GM23338 (cell line): ENCODE results near the gene OR8I2. TPM values are rescaled to one million over a fixed set of nuclear protein-coding genes. Genes with fewer than 3 reads are reported as not detected.

Source experiments
- ATAC-seq: fragments of 200-7000 bp; cut with Tn5 transposase; 3 replicates; pipeline ENCODE4 v1.9.1; 2020
- DNase-seq: peaks from one replicate; pipeline ENCODE4 v3.0.0-alpha.2; 2015; ENCODE audit warnings: low spot score
- H2AFZ ChIP-seq: fragments of 200-600 bp; sonication (generic); 2 replicates; pipeline ENCODE4 v1.8.0; 2016; ENCODE audit warnings: antibody characterized with exemption, mild to moderate bottlenecking, moderate library complexity
- H3F3A ChIP-seq: fragments of 200-600 bp; sonication (generic); replicated peaks from 2 replicates; pipeline ENCODE4 v1.8.0; 2017; ENCODE audit warnings: antibody characterized with exemption, mixed run types, low read depth
- H3K27ac ChIP-seq: fragments of 200-600 bp; sonication (generic); 2 replicates; pipeline ENCODE4 v1.6.1; 2016; ENCODE audit warnings: low read depth
- H3K27me3 ChIP-seq: fragments of 200-600 bp; sonication (generic); 2 replicates; pipeline ENCODE4 v1.8.0; 2016; ENCODE audit warnings: mild to moderate bottlenecking, mixed run types, moderate library complexity; ENCODE audit not compliant: insufficient read depth
- H3K36me3 ChIP-seq: fragments of 200-600 bp; sonication (generic); 2 replicates; pipeline ENCODE4 v1.8.0; 2016; ENCODE audit warnings: mild to moderate bottlenecking; ENCODE audit not compliant: insufficient read depth
- H3K4me1 ChIP-seq: fragments of 200-600 bp; sonication (generic); 2 replicates; pipeline ENCODE4 v1.8.0; 2016; ENCODE audit warnings: mild to moderate bottlenecking, moderate library complexity; ENCODE audit not compliant: insufficient read depth
- H3K4me2 ChIP-seq: fragments of 200-600 bp; sonication (generic); 2 replicates; pipeline ENCODE4 v1.7.1; 2017; ENCODE audit warnings: mixed run types
- H3K4me3 ChIP-seq: fragments of 200-600 bp; sonication (generic); 2 replicates; pipeline ENCODE4 v1.6.1; 2016; ENCODE audit warnings: mixed run types
- H3K79me2 ChIP-seq: fragments of 200-600 bp; sonication (generic); replicated peaks from 2 replicates; pipeline ENCODE4 v1.8.0; 2017; ENCODE audit warnings: mild to moderate bottlenecking; ENCODE audit not compliant: insufficient read depth
- H3K9me2 ChIP-seq: fragments of 200-600 bp; sonication (generic); 2 replicates; pipeline ENCODE4 v1.8.0; 2017; ENCODE audit not compliant: insufficient read depth
- H4K20me1 ChIP-seq: fragments of 200-600 bp; sonication (generic); replicated peaks from 2 replicates; pipeline ENCODE4 v1.8.0; 2017; ENCODE audit warnings: mild to moderate bottlenecking; ENCODE audit not compliant: insufficient read depth
- H3K27ac Mint-ChIP-seq: 2 replicates; pipeline ENCODE4 v1.8.0; 2020; ENCODE audit warnings: inconsistent platforms, mild to moderate bottlenecking, moderate library complexity, mixed read lengths
- H3K27me3 Mint-ChIP-seq: 3 replicates; pipeline ENCODE4 v1.8.0; 2022; ENCODE audit warnings: low read depth, mild to moderate bottlenecking, moderate library complexity, mixed read lengths, inconsistent platforms; ENCODE audit not compliant: insufficient read depth, poor library complexity
- H3K36me3 Mint-ChIP-seq: 3 replicates; pipeline ENCODE4 v1.8.0; 2021; ENCODE audit warnings: low read depth, mild to moderate bottlenecking, inconsistent platforms, moderate library complexity, mixed read lengths
- H3K4me1 Mint-ChIP-seq: 3 replicates; pipeline ENCODE4 v1.8.0; 2020; ENCODE audit warnings: mild to moderate bottlenecking, inconsistent platforms, mixed read lengths
- H3K4me3 Mint-ChIP-seq: 3 replicates; pipeline ENCODE4 v1.8.0; 2021; ENCODE audit warnings: moderate library complexity, mild to moderate bottlenecking, inconsistent platforms, mixed read lengths
- H3K9me3 Mint-ChIP-seq: 3 replicates; pipeline ENCODE4 v1.8.0; 2020; ENCODE audit warnings: moderate library complexity, mild to moderate bottlenecking, inconsistent platforms, mixed read lengths
- CREB1 ChIP-seq: fragments of 250-450 bp; sonication (Bioruptor Pico); IDR thresholded peaks from 2 replicates; pipeline ENCODE4 v1.5.0; 2020; ENCODE audit warnings: low read depth, mild to moderate bottlenecking, moderate library complexity
- EZH2 ChIP-seq: fragments of 200-600 bp; sonication (generic); IDR thresholded peaks from one replicate; pipeline ENCODE4 v1.8.0; 2017; ENCODE audit warnings: antibody characterized with exemption, mild to moderate bottlenecking, low read depth; ENCODE audit not compliant: unreplicated experiment
- EZH2phosphoT487 ChIP-seq: fragments of 200-600 bp; sonication (generic); IDR thresholded peaks from one replicate; pipeline ENCODE4 v1.8.1; 2018; ENCODE audit warnings: antibody characterized with exemption; ENCODE audit not compliant: unreplicated experiment
- JUNB ChIP-seq: IDR thresholded peaks from one replicate; pipeline ENCODE4 v1.6.1; 2016; ENCODE audit warnings: antibody characterized with exemption; ENCODE audit not compliant: unreplicated experiment
- NANOG ChIP-seq: IDR thresholded peaks from 2 replicates; pipeline ENCODE4 v1.6.1; 2016; ENCODE audit warnings: antibody characterized with exemption, borderline replicate concordance
- POLR2AphosphoS5 ChIP-seq: IDR thresholded peaks from 2 replicates; pipeline ENCODE4 v1.6.1; 2016; ENCODE audit warnings: antibody characterized with exemption, low read depth
- REST ChIP-seq: IDR thresholded peaks from one replicate; pipeline ENCODE4 v1.6.1; 2018; ENCODE audit warnings: antibody characterized with exemption; ENCODE audit not compliant: unreplicated experiment
- STAT1 ChIP-seq: IDR thresholded peaks from one replicate; pipeline ENCODE4 v1.6.1; 2016; ENCODE audit warnings: antibody characterized with exemption; ENCODE audit not compliant: unreplicated experiment
- ZNF114 ChIP-seq: fragments of 250-450 bp; sonication (Bioruptor Pico); IDR thresholded peaks from 2 replicates; pipeline ENCODE4 v1.5.0; 2020; ENCODE audit warnings: mild to moderate bottlenecking, moderate library complexity
- ZNF331 ChIP-seq: fragments of 250-450 bp; sonication (Bioruptor Pico); IDR thresholded peaks from 2 replicates; pipeline ENCODE4 v1.5.0; 2020; ENCODE audit warnings: low read depth, mild to moderate bottlenecking, moderate library complexity
- ZNF462 ChIP-seq: fragments of 250-450 bp; sonication (Bioruptor Pico); IDR thresholded peaks from 2 replicates; pipeline ENCODE4 v1.5.0; 2020; ENCODE audit warnings: mild to moderate bottlenecking, moderate library complexity
- long read RNA-seq: library from polyadenylated mRNA; unstranded; transcript quantifications from one replicate; pipeline ENCODE4 v2.0.0, GENCODE V29; 2020; ENCODE audit not compliant: unreplicated experiment
- polyA plus RNA-seq: library from polyadenylated mRNA; unstranded; fragments of >200 nt; fragmentation: Nextera tagmentation; extraction: Ambion mirVana; gene quantifications from 2 replicates; pipeline ENCODE4 v1.2.1, GENCODE V29; 2016
- total RNA-seq: library from RNA; depleted of rRNA; stranded (reverse); fragments of >200 nt; shearing (Covaris generic); gene quantifications from 2 replicates; pipeline ENCODE4 v1.2.3, GENCODE V29; 2014; rRNA removed
- TF ChIP-seq, protein P1 (sequence below), 2 experiments: fragments of 200-600 bp in 1 of 2; sonication (generic) in 1 of 2; conservative IDR thresholded peaks; 2 replicates each; pipeline versions ENCODE4 v1.5.1 to v1.6.1; 2016 to 2017; ENCODE audit warnings: antibody characterized with exemption in 2 of 2, low read depth in 2 of 2, mild to moderate bottlenecking in 2 of 2, moderate library complexity in 1 of 2
- TF ChIP-seq, protein P2 (sequence below): IDR thresholded peaks from 2 replicates; pipeline ENCODE4 v1.6.1; 2016; ENCODE audit warnings: antibody characterized with exemption

The OR8I2 gene
- total RNA-seq (not detected in 2 replicates), polyA plus RNA-seq (not detected in 2 replicates)
- long read RNA-seq: 0 reads

DNA sequence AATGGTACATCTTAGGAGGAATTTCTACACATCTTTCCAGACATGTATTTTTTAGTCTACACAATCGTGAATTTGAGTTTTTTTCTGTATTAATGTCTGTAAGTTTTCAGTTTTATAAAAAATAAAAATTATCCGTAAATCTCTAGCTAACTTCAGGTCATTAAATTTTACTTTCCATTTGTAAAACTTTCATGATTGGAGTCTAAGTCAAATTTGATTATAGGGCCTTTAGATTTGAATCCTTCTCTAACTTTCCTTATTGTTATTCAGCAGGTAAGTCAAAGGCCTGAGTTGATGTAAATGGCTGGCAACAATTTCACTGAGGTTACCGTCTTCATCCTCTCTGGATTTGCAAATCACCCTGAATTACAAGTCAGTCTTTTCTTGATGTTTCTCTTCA, at the start of gene OR8I2:
Gene OR8I2 (plus strand): TSS at position 301 of the 400 bp plus-strand sequence. CDS start 0 bp downstream, at position 301.
- Histone ChIP-seq H3K27ac (no peak within 1 kb of the TSS), H2AFZ (no peak within 1 kb of the TSS), H3K4me3 (no peak within 1 kb of the TSS), H3K36me3 (no peaks in the 10 kb centered on the region), H3K4me1 (no peaks in the 10 kb centered on the region), H4K20me1 (no peaks in the 10 kb centered on the region), H3K4me2 (no peak within 1 kb of the TSS), H3K9me2 (no peaks in the 10 kb centered on the region), H3K27me3 (no peaks in the 10 kb centered on the region), H3F3A (no peaks in the 10 kb centered on the region), H3K79me2 (no peaks in the 10 kb centered on the region)
- Mint-ChIP-seq H3K4me3 (no peak within 1 kb of the TSS), H3K36me3 (no peaks in the 10 kb centered on the region), H3K27me3 (no peaks in the 10 kb centered on the region), H3K4me1 (no peaks in the 10 kb centered on the region), H3K27ac (no peak within 1 kb of the TSS; the same call in 1 of the 2 replicates), H3K9me3 (no peaks in the 10 kb centered on the region)
- no peak for ATAC-seq
- TF ChIP-seq, protein P1, sequence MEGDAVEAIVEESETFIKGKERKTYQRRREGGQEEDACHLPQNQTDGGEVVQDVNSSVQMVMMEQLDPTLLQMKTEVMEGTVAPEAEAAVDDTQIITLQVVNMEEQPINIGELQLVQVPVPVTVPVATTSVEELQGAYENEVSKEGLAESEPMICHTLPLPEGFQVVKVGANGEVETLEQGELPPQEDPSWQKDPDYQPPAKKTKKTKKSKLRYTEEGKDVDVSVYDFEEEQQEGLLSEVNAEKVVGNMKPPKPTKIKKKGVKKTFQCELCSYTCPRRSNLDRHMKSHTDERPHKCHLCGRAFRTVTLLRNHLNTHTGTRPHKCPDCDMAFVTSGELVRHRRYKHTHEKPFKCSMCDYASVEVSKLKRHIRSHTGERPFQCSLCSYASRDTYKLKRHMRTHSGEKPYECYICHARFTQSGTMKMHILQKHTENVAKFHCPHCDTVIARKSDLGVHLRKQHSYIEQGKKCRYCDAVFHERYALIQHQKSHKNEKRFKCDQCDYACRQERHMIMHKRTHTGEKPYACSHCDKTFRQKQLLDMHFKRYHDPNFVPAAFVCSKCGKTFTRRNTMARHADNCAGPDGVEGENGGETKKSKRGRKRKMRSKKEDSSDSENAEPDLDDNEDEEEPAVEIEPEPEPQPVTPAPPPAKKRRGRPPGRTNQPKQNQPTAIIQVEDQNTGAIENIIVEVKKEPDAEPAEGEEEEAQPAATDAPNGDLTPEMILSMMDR (conservative IDR thresholded peaks at IDR 0.05; ENCODE audit: low read depth in 2 of 2): no peak
- TF ChIP-seq CREB1 (CRISPR knock-in tag) (no peak), ZNF114 (CRISPR knock-in tag) (no peak), ZNF331 (CRISPR knock-in tag) (no peak), STAT1 (no peak), NANOG (no peak), EZH2 (no peak), JUNB (no peak), ZNF462 (CRISPR knock-in tag) (no peak), REST (no peak), POLR2AphosphoS5 (no peak), EZH2phosphoT487 (no peak)
- TF ChIP-seq, protein P2, sequence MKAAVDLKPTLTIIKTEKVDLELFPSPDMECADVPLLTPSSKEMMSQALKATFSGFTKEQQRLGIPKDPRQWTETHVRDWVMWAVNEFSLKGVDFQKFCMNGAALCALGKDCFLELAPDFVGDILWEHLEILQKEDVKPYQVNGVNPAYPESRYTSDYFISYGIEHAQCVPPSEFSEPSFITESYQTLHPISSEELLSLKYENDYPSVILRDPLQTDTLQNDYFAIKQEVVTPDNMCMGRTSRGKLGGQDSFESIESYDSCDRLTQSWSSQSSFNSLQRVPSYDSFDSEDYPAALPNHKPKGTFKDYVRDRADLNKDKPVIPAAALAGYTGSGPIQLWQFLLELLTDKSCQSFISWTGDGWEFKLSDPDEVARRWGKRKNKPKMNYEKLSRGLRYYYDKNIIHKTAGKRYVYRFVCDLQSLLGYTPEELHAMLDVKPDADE: no peak
- no peak for DNase-seq
